ENCODE data around the gene HSD17B11. TPM values are rescaled to one million over a fixed set of nuclear protein-coding genes. Genes with fewer than 3 reads are reported as not detected.
"Not testable (repeated sequence)": the region's sequence is repeated elsewhere in the genome, so short reads cannot be mapped to it uniquely, and the experiment has no call there.

The HSD17B11 gene
- total RNA-seq, 1 donor from 2014 or later: 52.6 TPM

DNA sequence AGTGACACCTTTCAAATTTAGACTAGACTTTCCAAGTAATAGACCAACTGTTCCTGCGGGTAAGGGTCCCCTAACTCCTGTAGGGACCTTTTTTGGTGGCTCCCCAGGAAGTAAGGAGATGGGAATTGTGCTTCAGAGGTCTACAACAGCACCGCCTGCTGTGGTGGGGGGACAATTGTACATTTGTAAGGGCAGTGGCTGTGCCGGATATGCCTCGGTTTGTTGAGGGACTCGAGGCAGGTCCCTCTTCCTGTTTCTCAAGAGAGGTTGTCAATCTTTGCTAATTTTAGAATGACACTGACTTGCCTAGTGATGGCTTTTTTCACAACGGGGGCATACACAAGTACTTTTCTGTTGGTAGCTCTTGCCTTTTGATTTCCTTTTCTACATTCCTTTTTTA is 15.5 kb upstream of the HSD17B11 start:
- DNase-seq (ENCODE audit: low spot score in 2 of 2): no peak
- FAIRE-seq: no peak

DNA sequence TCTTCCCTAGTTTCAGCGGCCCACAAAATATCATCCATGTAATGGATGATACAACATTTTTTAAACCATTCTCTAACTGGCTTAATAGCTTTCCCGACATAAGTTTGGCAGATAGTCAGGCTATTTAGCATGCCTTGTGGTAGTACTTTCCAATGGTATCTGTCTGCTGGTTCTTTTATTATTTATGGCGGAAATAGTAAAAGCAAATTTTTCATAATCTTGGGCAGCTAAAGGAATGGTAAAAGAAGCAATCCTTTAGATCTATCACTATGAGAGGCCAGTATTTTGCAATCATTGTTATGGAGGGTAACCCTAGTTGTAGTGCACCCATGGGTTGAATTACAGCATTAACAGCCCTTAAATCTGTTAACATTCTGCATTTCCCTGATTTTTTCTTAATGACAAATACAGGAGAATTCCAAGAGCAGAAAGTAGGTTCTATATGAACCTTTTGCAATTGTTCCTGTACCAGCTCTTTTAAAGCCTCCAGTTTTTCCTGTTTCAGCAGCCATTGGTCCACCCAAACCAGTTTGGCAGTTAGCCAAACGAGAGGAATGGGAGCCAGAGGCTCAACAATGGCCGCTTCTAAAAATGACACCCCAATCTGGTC is 14.3 kb upstream of the HSD17B11 start:
- DNase-seq (ENCODE audit: low spot score in 2 of 2) (no peak), FAIRE-seq (no peak)

DNA sequence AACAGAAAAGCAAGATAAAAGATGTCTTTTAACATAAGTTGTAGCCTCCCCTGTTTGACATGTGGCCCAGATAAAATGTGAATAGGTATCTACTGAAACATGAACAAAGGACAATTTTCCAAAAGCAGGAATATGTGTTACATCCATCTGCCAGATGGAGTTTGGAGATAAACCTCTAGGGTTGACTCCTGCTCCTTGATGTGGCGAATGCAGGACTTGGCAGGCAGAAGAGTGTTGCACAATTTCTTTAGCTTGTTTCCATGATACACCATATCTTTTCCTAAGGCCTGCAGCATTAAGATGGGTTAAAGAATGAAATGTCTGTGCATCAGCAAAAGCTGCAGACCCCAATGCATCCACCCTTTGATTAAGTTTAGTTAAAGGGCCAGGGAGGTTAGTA is 12.7 kb upstream of the HSD17B11 start:
- not testable (repeated sequence) for DNase-seq (ENCODE audit: low spot score in 2 of 2); FAIRE-seq

DNA sequence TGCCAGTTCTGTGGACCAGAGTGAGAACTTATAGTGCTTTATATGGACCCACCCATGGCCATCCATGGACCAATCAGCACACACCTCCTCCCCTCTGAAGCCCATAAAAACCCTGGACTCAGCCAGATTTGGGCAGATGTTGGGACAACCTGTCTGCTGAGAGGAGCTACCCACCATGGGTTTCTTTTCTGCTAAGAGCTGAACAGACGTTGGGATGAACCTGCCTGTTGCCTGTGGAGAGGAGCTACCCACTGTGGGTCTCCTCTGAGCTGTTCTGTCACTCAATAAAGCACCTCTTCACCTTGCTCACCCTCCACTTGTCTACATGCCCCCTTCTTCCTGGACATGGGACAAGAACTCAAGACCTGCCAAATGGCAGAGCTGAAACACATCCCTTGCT is 9.0 kb upstream of the HSD17B11 start:
- no peak for DNase-seq (ENCODE audit: low spot score in 2 of 2)
- no peak for FAIRE-seq

DNA sequence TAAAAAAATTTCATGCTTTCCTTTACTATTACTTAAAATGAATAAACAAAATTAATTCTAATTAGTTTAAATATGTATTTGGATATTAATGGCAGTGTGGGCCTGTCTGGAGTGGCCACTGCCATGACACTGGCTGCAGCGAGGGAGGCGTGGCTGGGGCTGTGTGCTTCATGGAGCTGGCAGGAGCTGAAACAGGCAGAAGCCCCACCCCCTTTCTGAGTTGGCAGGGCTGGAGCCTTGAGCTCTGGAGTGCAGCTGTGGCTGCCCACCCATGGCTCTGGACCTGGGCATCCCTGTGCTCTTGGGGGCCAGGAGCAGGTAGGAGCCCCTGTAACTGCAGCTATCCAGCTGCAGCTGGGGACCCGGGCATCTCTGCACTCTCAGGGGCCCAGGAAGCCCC is 8.2 kb upstream of the HSD17B11 start:
- DNase-seq (ENCODE audit: low spot score in 2 of 2) (no peak), FAIRE-seq (no peak)

DNA sequence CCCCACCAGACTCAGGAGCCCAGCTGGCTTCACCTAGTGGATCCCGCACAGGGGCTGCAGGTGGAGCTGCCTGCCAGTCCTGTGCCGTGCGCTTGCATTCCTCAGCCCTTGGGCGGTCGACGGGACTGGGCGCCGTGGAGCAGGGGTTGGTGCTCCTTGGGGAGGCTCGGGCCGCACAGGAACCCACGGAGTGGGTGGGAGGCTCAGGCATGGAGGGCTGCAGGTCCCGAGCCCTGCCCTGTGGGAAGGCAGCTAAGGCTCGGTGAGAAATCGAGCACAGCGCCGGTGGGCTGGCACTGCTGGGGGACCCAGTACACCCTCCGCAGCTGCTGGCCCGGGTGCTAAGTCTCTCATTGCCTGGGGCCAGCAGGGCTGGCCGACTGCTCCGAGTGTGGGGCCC is 4.9 kb upstream of the HSD17B11 start:
- not testable (repeated sequence) for FAIRE-seq; DNase-seq (ENCODE audit: low spot score in 2 of 2)

DNA sequence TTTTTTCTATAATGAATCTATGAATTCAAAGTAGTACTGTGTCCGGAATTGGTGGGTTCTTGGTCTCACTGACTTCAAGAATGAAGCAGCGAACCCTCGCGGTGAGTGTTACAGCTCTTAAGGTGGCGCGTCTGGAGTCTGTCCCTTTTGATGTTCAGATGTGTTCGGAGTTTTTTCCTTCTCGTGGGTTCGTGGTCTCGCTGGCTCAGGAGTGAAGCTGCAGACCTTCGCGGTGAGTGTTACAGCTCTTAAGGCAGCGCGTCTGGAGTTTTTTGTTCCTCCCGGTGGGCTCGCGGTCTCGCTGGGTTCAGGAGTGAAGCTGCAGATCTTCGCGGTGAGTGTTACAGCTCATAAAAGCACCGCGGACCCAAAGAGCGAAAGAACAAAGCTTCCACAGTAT is 4.1 kb upstream of the HSD17B11 start:
- not testable (repeated sequence) for FAIRE-seq

DNA sequence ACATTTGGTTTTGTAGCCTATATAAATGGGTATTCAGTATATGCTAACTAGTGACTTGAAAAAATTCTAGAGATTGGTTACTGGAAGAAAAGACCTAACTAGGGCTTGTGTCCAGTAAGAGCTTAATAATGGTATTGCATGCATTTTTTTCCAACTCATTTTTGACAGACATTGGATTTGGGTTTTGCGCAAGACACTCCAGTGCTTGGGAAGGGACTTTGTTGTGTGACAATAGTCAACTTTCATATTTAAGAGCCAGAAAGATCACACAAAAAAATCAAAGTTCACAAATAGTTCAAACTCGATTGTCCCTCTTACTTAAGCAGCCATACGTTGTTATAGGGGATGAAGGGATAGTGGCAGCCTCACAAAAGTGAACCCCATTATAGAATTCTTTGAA is 1.2 kb upstream of the HSD17B11 start:
- FAIRE-seq (no peak), DNase-seq (ENCODE audit: low spot score in 2 of 2) (no peak)

More for the DNA sequence above, 4.1 kb upstream of the HSD17B11 start:
- DNase-seq (ENCODE audit: low spot score in 2 of 2): not testable (repeated sequence)

DNA sequence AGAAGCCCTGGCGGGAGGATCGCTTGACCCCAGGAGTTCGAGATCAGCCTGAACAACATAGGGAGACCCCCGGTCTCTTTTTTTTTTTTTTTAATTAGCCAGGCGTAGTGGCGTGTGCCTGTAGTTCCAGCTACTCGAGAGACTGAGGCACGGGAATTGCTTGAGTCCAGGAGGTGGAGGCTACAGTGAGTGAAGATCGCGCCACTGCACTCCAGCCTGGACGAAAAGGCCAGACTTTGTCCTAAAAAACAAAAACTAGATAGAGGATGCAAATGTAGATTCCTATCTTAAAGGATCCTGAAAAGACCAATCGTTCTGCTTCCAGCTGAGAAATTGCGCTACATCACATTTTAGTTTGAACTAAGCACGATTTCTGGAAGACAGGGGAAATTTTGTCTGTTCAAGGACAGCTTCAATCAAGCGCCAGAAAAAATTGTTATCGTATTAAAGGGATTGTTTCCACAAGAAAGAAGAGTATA is 627 bp upstream of the HSD17B11 start:
- FAIRE-seq: no peak
- DNase-seq (ENCODE audit: low spot score in 2 of 2): peak; percentile 21 to 28

DNA sequence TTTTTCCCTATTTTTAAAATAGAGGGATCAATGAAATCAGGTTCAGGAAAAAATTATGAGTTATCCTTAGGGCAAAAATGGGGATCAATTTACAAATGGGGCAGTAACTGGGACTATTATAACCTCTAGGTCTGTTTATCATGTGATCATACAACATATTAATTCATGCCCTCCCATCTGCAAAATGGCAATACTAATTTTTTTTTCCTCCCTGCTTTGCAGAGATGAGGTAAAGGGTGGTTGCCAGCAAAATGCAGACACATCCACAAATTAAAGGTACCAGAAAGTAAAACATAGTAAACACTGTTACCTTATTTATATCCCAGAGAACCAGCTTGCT is 467 bp downstream of the HSD17B11 start:
- DNase-seq (ENCODE audit: low spot score in 2 of 2): peak; percentile 10 to 13
- no peak for FAIRE-seq

DNA sequence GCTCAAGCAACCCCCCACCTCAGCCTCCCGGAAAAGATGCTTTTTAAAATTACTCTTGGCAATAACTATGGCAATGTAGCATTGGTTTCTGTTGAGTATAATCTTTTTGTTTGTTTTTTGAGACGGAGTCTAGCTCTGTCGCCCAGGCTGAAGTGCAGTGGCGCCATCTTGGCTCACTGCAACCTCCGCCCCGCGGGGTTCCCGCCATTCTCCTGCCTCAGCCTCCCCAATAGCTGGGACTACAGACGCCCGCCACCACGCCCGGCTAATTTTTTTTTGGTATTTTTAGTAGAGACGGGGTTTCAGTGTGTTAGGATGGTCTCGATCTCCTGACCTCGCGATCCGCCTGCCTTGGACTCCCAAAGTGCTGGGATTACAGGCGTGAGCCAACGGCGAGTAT is 933 bp downstream of the HSD17B11 start:
- FAIRE-seq; DNase-seq (ENCODE audit: low spot score in 2 of 2): not testable (repeated sequence)

DNA sequence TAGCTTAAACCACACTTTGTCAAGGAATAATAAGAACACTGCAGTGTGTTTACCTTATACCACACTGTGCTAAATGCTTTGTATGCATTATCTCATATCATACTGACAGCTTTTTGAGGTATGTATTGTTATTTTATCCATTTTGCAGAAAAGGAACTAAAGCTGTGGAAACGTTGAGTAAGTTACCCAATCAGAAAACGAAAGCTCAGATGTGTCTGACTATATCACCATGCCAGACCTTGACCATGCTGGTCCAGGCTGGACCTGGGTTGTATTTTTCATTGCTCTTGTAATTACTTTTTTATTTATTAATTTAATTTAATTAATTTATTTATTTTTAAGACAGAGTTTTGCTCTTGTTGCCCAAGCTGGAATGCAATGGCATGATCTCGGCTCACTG is 2.1 kb downstream of the HSD17B11 start:
- DNase-seq (ENCODE audit: low spot score in 2 of 2) (no peak), FAIRE-seq (no peak)

DNA sequence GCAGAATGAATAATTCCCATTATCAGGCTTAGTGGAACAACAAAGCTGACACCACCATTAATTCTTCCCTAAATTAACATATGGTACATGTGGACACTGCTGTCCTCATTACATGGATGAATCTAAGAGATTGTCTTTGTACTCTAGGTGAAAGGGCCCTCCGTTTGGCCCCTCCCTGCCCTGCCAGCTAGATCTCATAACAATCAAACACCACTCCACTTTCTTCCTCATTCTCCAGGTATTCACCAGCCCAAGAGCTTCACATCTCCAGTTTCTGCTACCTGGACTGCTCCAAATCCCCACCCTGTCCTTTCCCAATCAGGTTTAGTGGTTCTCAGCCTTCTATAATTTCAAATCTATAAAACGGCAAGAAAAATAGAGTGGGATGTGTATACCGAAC is 3.8 kb downstream of the HSD17B11 start:
- DNase-seq (ENCODE audit: low spot score in 2 of 2): no peak
- no peak for FAIRE-seq

DNA sequence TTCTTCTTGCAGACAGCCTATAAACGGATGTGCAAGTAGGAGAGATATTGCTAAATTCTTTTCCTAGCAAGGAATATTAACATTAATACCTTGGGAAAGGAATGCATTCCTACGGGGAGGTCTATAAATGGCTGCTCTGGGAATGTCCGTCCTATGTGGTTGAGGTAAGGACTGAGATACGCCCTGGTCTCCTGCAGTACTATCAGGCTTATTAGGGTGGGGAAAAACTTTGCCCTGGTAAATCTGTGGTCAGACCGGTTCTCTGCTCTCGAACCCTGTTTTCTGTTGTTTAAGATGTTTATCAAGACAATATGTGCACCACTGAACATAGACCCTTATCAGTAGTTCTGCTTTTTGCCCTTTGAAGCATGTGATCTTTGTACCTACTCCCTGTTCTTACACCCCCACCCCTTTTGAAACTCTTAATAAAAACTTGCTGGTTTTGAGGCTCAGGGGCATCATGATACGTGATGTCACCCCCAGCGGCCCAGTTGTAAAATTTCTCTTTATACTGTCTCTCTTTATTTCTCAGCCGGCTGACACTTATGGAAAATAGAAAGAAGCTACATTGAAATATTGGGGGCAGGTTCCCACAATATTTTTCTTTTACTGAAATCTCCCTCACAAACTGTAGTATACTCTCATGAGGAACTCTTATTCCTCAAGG is 6.4 kb downstream of the HSD17B11 start:
- not testable (repeated sequence) for FAIRE-seq; DNase-seq (ENCODE audit: low spot score in 2 of 2)

DNA sequence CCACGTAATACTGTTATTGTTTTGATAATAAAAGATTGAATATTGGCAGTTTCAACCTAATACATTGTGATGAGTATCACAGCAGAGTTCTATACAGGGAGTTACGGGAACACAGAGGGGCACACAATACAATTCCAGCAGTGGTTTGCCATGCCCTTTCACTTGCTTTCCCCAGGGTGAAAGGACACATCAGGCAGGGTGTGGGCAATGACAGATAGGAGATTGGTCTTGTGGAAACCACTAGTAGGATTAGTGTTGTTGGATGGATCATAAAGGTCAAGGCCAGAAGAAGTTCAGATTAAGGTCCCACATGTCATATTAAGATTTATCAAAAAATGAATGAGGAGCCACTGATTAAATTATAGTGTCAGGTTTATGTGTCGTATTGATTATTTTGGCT is 8.1 kb downstream of the HSD17B11 start:
- DNase-seq (ENCODE audit: low spot score in 2 of 2) (no peak), FAIRE-seq (no peak)

DNA sequence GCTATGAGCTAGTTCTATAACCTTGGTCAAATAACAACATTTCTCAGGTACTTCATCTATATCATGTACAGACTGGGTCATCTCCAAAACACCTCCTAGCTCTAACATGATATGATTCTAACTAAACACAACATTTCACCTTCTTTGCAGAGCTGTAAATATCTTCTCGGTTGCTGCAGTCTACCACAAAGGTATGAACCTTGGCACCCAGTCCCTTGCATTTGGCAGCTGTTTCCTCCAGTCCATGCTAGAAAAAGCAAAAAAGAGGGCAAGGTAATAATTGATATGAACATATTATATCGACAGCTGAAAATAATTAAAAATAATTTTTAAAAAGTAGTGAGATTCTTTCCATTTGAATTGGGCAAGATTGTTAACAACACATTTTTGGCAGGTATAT is 8.9 kb downstream of the HSD17B11 start:
- DNase-seq (ENCODE audit: low spot score in 2 of 2): no peak
- FAIRE-seq: no peak

DNA sequence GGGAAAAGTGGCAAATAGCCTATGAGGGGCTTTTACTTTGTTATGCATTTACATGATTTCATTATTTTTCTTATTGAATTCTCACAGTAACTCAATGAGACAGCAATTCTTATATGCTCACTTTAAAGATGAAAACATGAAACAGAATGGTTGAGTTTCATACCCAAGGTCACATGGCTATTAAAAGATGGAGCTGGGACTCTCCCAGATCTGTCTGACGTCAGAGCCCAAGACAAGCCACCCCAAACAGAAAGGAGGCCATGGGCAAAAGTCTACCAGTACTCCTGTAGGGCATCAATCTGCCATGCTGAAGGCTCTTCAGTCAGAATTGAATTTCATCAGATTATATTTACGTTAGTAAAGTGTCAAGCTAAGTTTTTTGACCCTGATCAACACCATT is 13.2 kb downstream of the HSD17B11 start:
- FAIRE-seq: no peak
- DNase-seq (ENCODE audit: low spot score in 2 of 2): no peak

DNA sequence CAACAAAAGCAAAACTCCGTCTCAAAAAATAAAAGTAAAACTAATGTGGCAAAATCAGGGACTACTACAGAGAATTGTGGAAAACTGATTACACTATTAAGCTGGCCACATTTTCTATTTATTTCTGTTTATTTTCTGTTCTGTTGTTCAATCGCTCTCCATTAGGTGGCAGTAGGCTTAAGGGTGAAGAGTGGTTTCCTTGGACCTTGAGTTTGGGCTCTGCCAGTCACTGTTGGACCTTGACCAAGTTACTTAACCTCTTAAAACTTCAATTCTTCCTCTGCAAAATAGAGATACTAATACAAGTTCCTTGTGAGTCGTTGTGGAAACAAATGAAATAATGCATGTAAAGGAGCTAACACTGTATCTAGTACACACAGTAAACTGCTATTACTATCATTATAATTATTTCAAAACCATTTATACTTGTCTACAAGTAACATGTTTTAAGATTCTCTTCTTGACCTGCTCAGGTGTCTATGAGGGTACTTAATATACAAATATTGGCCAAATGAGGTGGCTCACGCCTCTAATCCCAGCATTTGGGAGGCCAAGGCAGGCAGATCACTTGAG is 15.2 kb downstream of the HSD17B11 start:
- FAIRE-seq: peak; percentile 8
- peak in 1 of 2 donors; percentile 33 for DNase-seq (ENCODE audit: low spot score in 2 of 2)

DNA sequence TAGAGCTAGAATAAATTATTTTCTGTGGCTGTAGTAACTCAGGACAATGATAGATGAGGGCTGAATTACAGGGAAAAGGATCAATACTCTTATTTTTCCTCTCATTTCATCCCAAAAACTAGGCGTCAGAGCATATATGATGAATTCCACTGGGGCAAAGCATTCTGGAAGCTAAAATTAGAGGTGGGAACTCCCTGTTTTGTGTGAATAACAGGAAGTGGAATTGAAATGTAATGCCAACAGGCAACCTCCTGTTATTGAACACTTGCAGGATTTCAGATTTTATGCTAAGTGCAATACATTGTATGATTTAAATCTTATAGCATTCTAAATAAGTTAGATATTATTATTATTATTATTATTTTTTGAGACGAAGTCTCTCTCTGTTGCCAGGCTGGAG is 20.9 kb downstream of the HSD17B11 start:
- no peak for DNase-seq (ENCODE audit: low spot score in 2 of 2)
- no peak for FAIRE-seq

DNA sequence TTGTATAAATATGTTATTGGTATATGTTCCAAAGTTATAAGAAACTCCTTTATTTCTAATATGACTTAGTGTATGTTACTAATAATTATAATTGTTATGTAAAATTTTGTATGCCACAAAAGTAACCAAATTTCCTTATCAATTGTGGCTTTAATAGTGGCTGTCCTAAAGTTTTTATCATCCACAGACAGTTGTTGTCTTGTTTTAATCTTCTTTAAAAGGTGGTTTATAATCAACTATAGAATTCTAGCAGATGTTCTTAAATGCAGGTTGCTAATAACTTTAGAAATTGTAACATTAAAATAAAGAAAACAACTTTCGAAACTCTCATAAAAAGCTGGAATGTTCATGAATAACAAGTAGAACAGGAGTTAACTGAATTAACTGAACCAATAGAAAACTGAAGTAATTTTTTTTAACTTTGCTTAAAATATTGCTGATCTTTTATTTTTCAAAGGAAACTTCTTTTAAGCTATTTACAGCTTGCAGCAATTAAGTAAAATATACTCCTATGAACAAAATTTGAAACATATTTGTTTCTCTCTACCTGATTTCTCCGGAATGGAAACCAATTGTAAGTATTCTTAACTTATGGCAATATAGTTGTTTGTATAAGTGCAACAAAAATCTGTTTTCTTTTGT is 24.3 kb downstream of the HSD17B11 start:
- DNase-seq (ENCODE audit: low spot score in 2 of 2): no peak
- peak; percentile 68 for FAIRE-seq

DNA sequence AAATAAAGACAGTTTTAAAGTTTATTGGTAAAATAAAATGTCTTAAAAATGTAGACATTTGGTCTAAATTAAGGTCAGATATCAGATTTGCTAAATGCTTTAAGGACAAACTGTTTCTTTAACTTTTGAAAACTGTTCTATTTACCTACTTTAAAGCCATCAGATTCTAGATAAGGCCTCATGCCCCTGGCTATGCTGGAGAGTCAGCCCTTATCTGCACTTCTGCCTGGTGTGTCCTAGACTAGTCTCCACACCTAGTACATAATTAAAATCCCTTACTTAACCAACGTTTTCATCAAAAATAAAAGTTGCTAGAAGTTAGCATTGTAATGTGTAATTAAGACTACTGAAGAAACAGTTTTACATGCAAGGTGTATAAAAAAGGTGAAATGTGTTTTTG is 25.6 kb downstream of the HSD17B11 start:
- FAIRE-seq (no peak), DNase-seq (ENCODE audit: low spot score in 2 of 2) (no peak)

All from frontal cortex (tissue), 4 donors.